ENCODE data around the gene MASP2.

MASP2 gene

GRCh38 chr1:10986525-10986890, 60.5 kb downstream of the MASP2 start:
- peaks cover 18% of the 10 kb centered on the region for H3K4me1 ChIP-seq (ENCODE audit: low read length)
- TF ChIP-seq EZH2phosphoT487 (IDR thresholded peaks at IDR 0.05; ENCODE audit: low read depth) (no peak), CTCF (IDR thresholded peaks at IDR 0.05; ENCODE audit: low read depth, low read length) (no peak)
- H3K4me3 ChIP-seq (ENCODE audit: low read length): no peak overlapping the region
- H4K20me1 ChIP-seq (ENCODE audit: insufficient read depth, low read length): no peaks in the 10 kb centered on the region
- no peaks in the 10 kb centered on the region for H3K9me3 ChIP-seq (ENCODE audit: insufficient read depth, low read length)
- no peaks in the 10 kb centered on the region for H3K79me2 ChIP-seq (ENCODE audit: low read length)
- H3K4me2 ChIP-seq (ENCODE audit: low read length): 0 out of 2 replicates have a peak overlapping the region, but pooled peaks have one; percentile 39
- no peak overlapping the region for H3K9ac ChIP-seq (ENCODE audit: low read length)
- H3K27me3 ChIP-seq (ENCODE audit: low read depth, low read length): peaks cover 9% of the 10 kb centered on the region
- H3K27ac ChIP-seq (ENCODE audit: low read length): no peak overlapping the region
- H3K36me3 ChIP-seq (replicated peaks; ENCODE audit: low read depth, low read length): no peaks in the 10 kb centered on the region
- H2AFZ ChIP-seq (ENCODE audit: low read depth, low read length): no peak overlapping the region

- Histone ChIP-seq H3K36me3 (replicated peaks; ENCODE audit: low read depth, low read length) (no peaks in the 10 kb centered on the region), H3K9me3 (ENCODE audit: insufficient read depth, low read length) (no peaks in the 10 kb centered on the region), H3K27ac (ENCODE audit: low read length) (no peak overlapping the region), H4K20me1 (ENCODE audit: insufficient read depth, low read length) (no peaks in the 10 kb centered on the region), H2AFZ (ENCODE audit: low read depth, low read length) (no peak overlapping the region), H3K79me2 (ENCODE audit: low read length) (no peaks in the 10 kb centered on the region), H3K9ac (ENCODE audit: low read length) (no peak overlapping the region), H3K4me3 (ENCODE audit: low read length) (no peak overlapping the region), H3K4me1 (ENCODE audit: low read length) (peaks cover 12% of the 10 kb centered on the region), H3K27me3 (ENCODE audit: low read depth, low read length) (peaks cover 5% of the 10 kb centered on the region), H3K4me2 (ENCODE audit: low read length) (no peak overlapping the region)
- TF ChIP-seq CTCF (IDR thresholded peaks at IDR 0.05; ENCODE audit: low read depth, low read length): no peak
- TF ChIP-seq EZH2phosphoT487 (IDR thresholded peaks at IDR 0.05; ENCODE audit: low read depth): no peak
Measured at GRCh38 chr1:10980841-10981727, 66.0 kb downstream of the MASP2 start.

- H3K9me3 ChIP-seq (ENCODE audit: insufficient read depth, low read length): no peaks in the 10 kb centered on the region
- TF ChIP-seq CTCF (IDR thresholded peaks at IDR 0.05; ENCODE audit: low read depth, low read length) (no peak; the same call in 1 of the 2 replicates), EZH2phosphoT487 (IDR thresholded peaks at IDR 0.05; ENCODE audit: low read depth) (no peak)
- no peak overlapping the region for H2AFZ ChIP-seq (ENCODE audit: low read depth, low read length)
- no peak overlapping the region for H3K4me3 ChIP-seq (ENCODE audit: low read length)
- H3K36me3 ChIP-seq (replicated peaks; ENCODE audit: low read depth, low read length): no peaks in the 10 kb centered on the region
- no peak overlapping the region for H3K9ac ChIP-seq (ENCODE audit: low read length)
- H3K4me2 ChIP-seq (ENCODE audit: low read length): no peak overlapping the region
- H3K79me2 ChIP-seq (ENCODE audit: low read length): no peaks in the 10 kb centered on the region
- H3K4me1 ChIP-seq (ENCODE audit: low read length): 0 out of 2 replicates have a peak, but pooled peaks cover 2% of the 10 kb centered on the region
- no peaks in the 10 kb centered on the region for H4K20me1 ChIP-seq (ENCODE audit: insufficient read depth, low read length)
- H3K27ac ChIP-seq (ENCODE audit: low read length): no peak overlapping the region
- H3K27me3 ChIP-seq (ENCODE audit: low read depth, low read length): peaks cover 5% of the 10 kb centered on the region
Measured at GRCh38 chr1:10980094-10980577, 66.9 kb downstream of the MASP2 start.

GRCh38 chr1:10979483-10979920, 67.5 kb downstream of the MASP2 start:
- H3K27ac ChIP-seq (ENCODE audit: low read length): no peak overlapping the region
- H2AFZ ChIP-seq (ENCODE audit: low read depth, low read length): no peak overlapping the region
- H3K79me2 ChIP-seq (ENCODE audit: low read length): no peaks in the 10 kb centered on the region
- no peaks in the 10 kb centered on the region for H3K9me3 ChIP-seq (ENCODE audit: insufficient read depth, low read length)
- no peaks in the 10 kb centered on the region for H3K4me1 ChIP-seq (ENCODE audit: low read length)
- H3K36me3 ChIP-seq (replicated peaks; ENCODE audit: low read depth, low read length): no peaks in the 10 kb centered on the region
- no peaks in the 10 kb centered on the region for H4K20me1 ChIP-seq (ENCODE audit: insufficient read depth, low read length)
- TF ChIP-seq EZH2phosphoT487 (IDR thresholded peaks at IDR 0.05; ENCODE audit: low read depth) (no peak), CTCF (IDR thresholded peaks at IDR 0.05; ENCODE audit: low read depth, low read length) (no peak)
- no peak overlapping the region for H3K4me2 ChIP-seq (ENCODE audit: low read length)
- peaks cover 5% of the 10 kb centered on the region for H3K27me3 ChIP-seq (ENCODE audit: low read depth, low read length)
- no peak overlapping the region for H3K4me3 ChIP-seq (ENCODE audit: low read length)
- H3K9ac ChIP-seq (ENCODE audit: low read length): no peak overlapping the region

Measured in OCI-LY3 (cell line).